T1000 (cell line): ENCODE data around the gene SULT2B1.
"Not testable (repeated sequence)": the region's sequence is repeated elsewhere in the genome, so short reads cannot be mapped to it uniquely, and the experiment has no call there.

ENCODE experiments used
- DNase-seq: peaks from one replicate; lab custom pipeline; 2025; ENCODE audit warnings: mixed read lengths; lab: John Stamatoyannopoulos, UW

Gene SULT2B1

GRCh38 chr19:48529156-48529555 lies 22.8 kb upstream of the SULT2B1 start:
- no peak for DNase-seq

GRCh38 chr19:48530066-48530720 lies 21.8 kb upstream of the SULT2B1 start:
- DNase-seq, result no peak

GRCh38 chr19:48530770-48531169 lies 21.2 kb upstream of the SULT2B1 start:
- no peak for DNase-seq

- no peak for DNase-seq
These were observed 18.2 kb upstream of the SULT2B1 start for GRCh38 chr19:48533770-48534169.

- no peak for DNase-seq
These were observed 14.4 kb upstream of the SULT2B1 start for GRCh38 chr19:48537541-48537940.

GRCh38 chr19:48538057-48538456 lies 13.9 kb upstream of the SULT2B1 start:
- DNase-seq, result not testable (repeated sequence)

- DNase-seq, result peak; percentile 29
These were observed 12.4 kb upstream of the SULT2B1 start for GRCh38 chr19:48539503-48540096.

- no peak for DNase-seq
These were observed 11.9 kb upstream of the SULT2B1 start for GRCh38 chr19:48540110-48540509.

GRCh38 chr19:48541813-48542212 lies 10.2 kb upstream of the SULT2B1 start:
- no peak for DNase-seq

- DNase-seq, result peak; percentile 13
These were observed 8.8 kb upstream of the SULT2B1 start for GRCh38 chr19:48543121-48543710.

GRCh38 chr19:48544856-48545750 lies 6.9 kb upstream of the SULT2B1 start:
- DNase-seq, result no peak

- DNase-seq, result no peak
These were observed 4.2 kb upstream of the SULT2B1 start for GRCh38 chr19:48547722-48548121.

GRCh38 chr19:48548253-48548911 lies 3.6 kb upstream of the SULT2B1 start:
- DNase-seq, result no peak

- DNase-seq, result no peak
These were observed 2.6 kb upstream of the SULT2B1 start for GRCh38 chr19:48549380-48549779.

GRCh38 chr19:48552406-48553322 lies 692 bp downstream of the SULT2B1 start:
- DNase-seq, result no peak

- peak; percentile 89 for DNase-seq
These were observed 1.9 kb downstream of the SULT2B1 start for GRCh38 chr19:48553676-48554384.

GRCh38 chr19:48554385-48555091 lies 2.6 kb downstream of the SULT2B1 start:
- no peak for DNase-seq

GRCh38 chr19:48556163-48556562 lies 4.2 kb downstream of the SULT2B1 start:
- no peak for DNase-seq

GRCh38 chr19:48556825-48557224 lies 4.9 kb downstream of the SULT2B1 start:
- DNase-seq, result no peak
